ENCODE results near the gene ZBED6. TPM values are rescaled to one million over a fixed set of nuclear protein-coding genes. Genes with fewer than 3 reads are reported as not detected.

Gene ZBED6
- total and polyA plus RNA-seq, 9 of the 15 experiments (the other 6 are each of a cell fraction or from before 2014, with no cell fraction given), result 0.21 to 16.6 (median 5.0) TPM

GRCh38 chr1:203797216-203797615, 1.8 kb downstream of the ZBED6 start:
- CTCF ChIA-PET (ENCODE audit: low intra/inter-chr PET ratio), result no interaction called here
- DNase-seq (ENCODE audit: extremely low read depth in 1 of 4, low spot score in 3 of 4) (no peak), FAIRE-seq (no peak), ATAC-seq (no peak)
- 0 out of 2 replicates have a peak, but pooled peaks cover 2% of the 10 kb centered on the region for H3K9me3 ChIP-seq (replicated peaks; ENCODE audit: control insufficient read depth, insufficient read depth, low read depth, low read length)
- no peak for TF ChIP-seq POLR2H (tag; IDR thresholded peaks at IDR 0.05; ENCODE audit: low read depth)
- no peak for TF ChIP-seq PHB2 (IDR thresholded peaks at IDR 0.05; ENCODE audit: low read depth)
- TF ChIP-seq MGA (IDR thresholded peaks at IDR 0.05), result peak; percentile 20; the same call in 1 of the 2 replicates
- 0 out of 4 replicates have a peak, but pooled peaks of 1 of the 2 experiments have one; percentile 36 for TF ChIP-seq CSDE1 (IDR thresholded peaks at IDR 0.05)
- TF ChIP-seq NR2C1 (IDR thresholded peaks at IDR 0.05), result 0 out of 2 replicates have a peak, but pooled peaks have one; percentile 14
- TF ChIP-seq NR2C1 (tag; IDR thresholded peaks at IDR 0.05), result no peak
- TF ChIP-seq HDAC1 (IDR thresholded peaks at IDR 0.05), result no peak
- peak in 1 of 2 experiments; percentile 36 for TF ChIP-seq NCOA2 (IDR thresholded peaks at IDR 0.05; ENCODE audit: partially characterized antibody in 2 of 2)
- no peak for TF ChIP-seq RBM15 (IDR thresholded peaks at IDR 0.05; ENCODE audit: insufficient read depth, low read length)
- H3K4me2 ChIP-seq (ENCODE audit: insufficient read depth, low read length), result peak overlapping the region; percentile 96
- H3K79me2 ChIP-seq (ENCODE audit: control insufficient read depth, insufficient read depth, low read length), result peaks cover 64% of the 10 kb centered on the region
- intact Hi-C loops (cut with micrococcal nuclease) (no loop called here), in situ Hi-C loops (cut with MboI) (no loop called here)
- H3K9me1 ChIP-seq (ENCODE audit: control insufficient read depth, insufficient read depth, low read length), result peaks cover 7% of the 10 kb centered on the region
- no TSS peak for BruUV-seq (replicated peaks)
- peaks cover 57% of the 10 kb centered on the region for H3K36me3 ChIP-seq (ENCODE audit: control insufficient read depth, insufficient read depth, low read length)
- WGBS (ENCODE audit: insufficient coverage, low coverage, missing lambda C conversion rate), result 58% methylated on average over 2 of the region's 2 CpGs
- H4K20me1 ChIP-seq (replicated peaks; ENCODE audit: control insufficient read depth, insufficient read depth, low read length), result peaks cover 23% of the 10 kb centered on the region
- peak overlapping the region; percentile 99; the same call in 2 of the 3 replicates for H3K27ac ChIP-seq (ENCODE audit: extremely low read depth, low read depth, low read length)
- peak overlapping the region; percentile 77; the same call in 1 of the 2 replicates for H3K4me3 ChIP-seq
- no peak overlapping the region for H2AFZ ChIP-seq (ENCODE audit: low read depth, low read length)
- H3K9ac ChIP-seq (ENCODE audit: insufficient read depth in 1 of 2, low read depth in 2 of 2, low read length in 2 of 2), result peak overlapping the region in 1 of 2 experiments; percentile 94; a peak in 2 of 4 replicates
- H3K27me3 ChIP-seq (ENCODE audit: control insufficient read depth in 2 of 2, insufficient read depth in 2 of 2, low read length in 2 of 2), result no peaks in the 10 kb centered on the region
- peaks cover 2 to 43% of the 10 kb centered on the region in 2 experiments for H3K4me1 ChIP-seq (replicated peaks in 1 of 2; ENCODE audit: control insufficient read depth in 2 of 2, insufficient read depth in 2 of 2, low read length in 2 of 2)
- POLR2A ChIA-PET, result interaction anchor here (0.7 to 2.8 kb wide), 4 partner anchors 10 to 582 kb away, joined by 3 to 17 read pairs (median 8); no protein-coding TSS in a partner anchor

Measured in K562 (cell line).